Endodermal cell (in vitro differentiated cells): ENCODE results near the gene CLIC1. TPM values are rescaled to one million over a fixed set of nuclear protein-coding genes. Genes with fewer than 3 reads are reported as not detected.
A peak's percentile ranks its signal among the peaks of the same experiment; 100 is the strongest.

Experiments
- DNase-seq: peaks from one replicate; pipeline ENCODE4 v3.0.0-alpha.2; 2017
- H3K27ac ChIP-seq: 2 replicates; pipeline ENCODE4 v1.5.1; 2013; ENCODE audit warnings: mild to moderate bottlenecking, low read depth, low read length, moderate library complexity
- H3K27me3 ChIP-seq: 2 replicates; pipeline ENCODE4 v1.6.1; 2013; ENCODE audit warnings: mild to moderate bottlenecking, low read length, moderate library complexity; ENCODE audit not compliant: insufficient read depth, control insufficient read depth, poor library complexity, severe bottlenecking
- H3K36me3 ChIP-seq: 2 replicates; pipeline ENCODE4 v1.7.0; 2013; ENCODE audit warnings: mild to moderate bottlenecking, low read length, moderate library complexity; ENCODE audit not compliant: control insufficient read depth, insufficient read depth
- H3K4me1 ChIP-seq: one replicate; pipeline ENCODE4 v1.7.0; 2013; ENCODE audit warnings: low read length; ENCODE audit not compliant: control insufficient read depth, insufficient read depth
- H3K4me3 ChIP-seq: 2 replicates; pipeline ENCODE4 v1.5.1; 2013; ENCODE audit warnings: mild to moderate bottlenecking, low read length, moderate library complexity
- H3K9ac ChIP-seq: 2 replicates; pipeline ENCODE4 v1.6.1; 2013; ENCODE audit warnings: mild to moderate bottlenecking, low read length, moderate library complexity; ENCODE audit not compliant: poor library complexity, severe bottlenecking; ENCODE audit errors: extremely low read depth
- H3K9me3 ChIP-seq: 2 replicates; pipeline ENCODE4 v1.6.1; 2013; ENCODE audit warnings: mild to moderate bottlenecking, low read length, moderate library complexity; ENCODE audit not compliant: control insufficient read depth
- H3K27ac Mint-ChIP-seq: 2 replicates; pipeline ENCODE4 v1.8.0; 2020; ENCODE audit warnings: mixed read lengths
- H3K27me3 Mint-ChIP-seq: 2 replicates; pipeline ENCODE4 v1.8.0; 2021; ENCODE audit warnings: mild to moderate bottlenecking, mixed read lengths; ENCODE audit not compliant: insufficient read depth
- H3K36me3 Mint-ChIP-seq: 2 replicates; pipeline ENCODE4 v1.8.0; 2020; ENCODE audit warnings: low read depth, mixed read lengths
- H3K4me1 Mint-ChIP-seq: 2 replicates; pipeline ENCODE4 v1.8.0; 2020; ENCODE audit warnings: mixed read lengths
- H3K4me3 Mint-ChIP-seq: 2 replicates; pipeline ENCODE4 v1.8.0; 2020; ENCODE audit warnings: mild to moderate bottlenecking, moderate library complexity, mixed read lengths
- H3K9me3 Mint-ChIP-seq: 2 replicates; pipeline ENCODE4 v1.8.0; 2020; ENCODE audit warnings: mild to moderate bottlenecking, mixed read lengths
- CTCF ChIP-seq: fragments of 200-600 bp; sonication (generic); conservative IDR thresholded peaks from 2 replicates; pipeline ENCODE4 v1.5.0; 2021; ENCODE audit warnings: antibody characterized with exemption, mild to moderate bottlenecking
- WGBS, 2 experiments: methylation state at CpG; one replicate each; pipeline versions ENCODE4 v1.1.5 to v1.1.7; 2013; ENCODE audit warnings: missing lambda C conversion rate in 2 of 2, mixed read lengths in 1 of 2; ENCODE audit not compliant: insufficient coverage in 1 of 2, insufficient read length in 1 of 2; 5-methylcytosine and 5-hydroxymethylcytosine counted together
- total RNA-seq, 2 donors: library from RNA; stranded (reverse); fragmentation: NEBNext Ultra II Directional in 1 of 2; extraction: Animal tissue kit (Norgen Biotek cat#: 25700) in 1 of 2; gene quantifications; 2 replicates in 1 of 2; 3 replicates in 1 of 2; pipeline ENCODE4 v1.2.1, GENCODE V29; 2021

The CLIC1 gene
- total RNA-seq, 2 donors from 2014 or later = 289 to 380 TPM

GRCh38 chr6:31723980-31724691 lies 12.2 kb downstream of the CLIC1 start:
- Histone ChIP-seq H3K4me3 (no peak overlapping the region), H3K4me1 (no peaks in the 10 kb centered on the region), H3K27me3 (no peaks in the 10 kb centered on the region), H3K27ac (no peak overlapping the region), H3K9me3 (no peaks in the 10 kb centered on the region), H3K36me3 (peaks cover 35% of the 10 kb centered on the region), H3K9ac (no peak overlapping the region)
- Mint-ChIP-seq H3K4me1 (no peaks in the 10 kb centered on the region), H3K9me3 (no peaks in the 10 kb centered on the region), H3K36me3 (peaks cover 34% of the 10 kb centered on the region), H3K27me3 (no peaks in the 10 kb centered on the region), H3K4me3 (no peak overlapping the region), H3K27ac (no peak overlapping the region)
- WGBS, 2 experiments = 95 to 96% methylated on average over 14 to 25 of the region's 25 CpGs
- no peak for DNase-seq
- TF ChIP-seq CTCF = no peak

- Histone ChIP-seq H3K27me3 (no peaks in the 10 kb centered on the region), H3K4me3 (no peak within 1 kb of the TSS), H3K4me1 (no peaks in the 10 kb centered on the region), H3K36me3 (peaks cover 29% of the 10 kb centered on the region), H3K9ac (no peak within 1 kb of the TSS), H3K9me3 (no peaks in the 10 kb centered on the region), H3K27ac (no peak within 1 kb of the TSS)
- Mint-ChIP-seq H3K4me1 (peaks cover 5% of the 10 kb centered on the region), H3K4me3 (no peak within 1 kb of the TSS), H3K27me3 (no peaks in the 10 kb centered on the region), H3K36me3 (peaks cover 27% of the 10 kb centered on the region), H3K27ac (no peak within 1 kb of the TSS), H3K9me3 (no peaks in the 10 kb centered on the region)
- 93 to 95% methylated on average over 31 to 46 of the region's 46 CpGs for WGBS, 2 experiments
- no peak for TF ChIP-seq CTCF
- DNase-seq = peak; percentile 52
These were observed 12.9 kb downstream of the CLIC1 start, which contains the start of gene MPIG6B for GRCh38 chr6:31723245-31723979. TSS of gene MPIG6B (plus strand) at chr6:31723373. CDS start at chr6:31723384, 11 bp downstream.

- peaks cover 17% of the 10 kb centered on the region for H3K36me3 Mint-ChIP-seq
- no peaks in the 10 kb centered on the region for H3K9me3 Mint-ChIP-seq
- no peaks in the 10 kb centered on the region for H3K27me3 Mint-ChIP-seq
- no peak overlapping the region for H3K9ac ChIP-seq
- H3K27me3 ChIP-seq = no peaks in the 10 kb centered on the region
- no peak overlapping the region for H3K4me3 ChIP-seq
- H3K9me3 ChIP-seq = no peaks in the 10 kb centered on the region
- no peak for DNase-seq
- peaks cover 17% of the 10 kb centered on the region for H3K36me3 ChIP-seq
- no peak overlapping the region for H3K27ac ChIP-seq
- H3K27ac Mint-ChIP-seq = no peak overlapping the region
- TF ChIP-seq CTCF = no peak
- H3K4me1 Mint-ChIP-seq = peaks cover 15% of the 10 kb centered on the region
- no peak overlapping the region for H3K4me3 Mint-ChIP-seq
- WGBS, 2 experiments = 87 to 100% methylated on average over 1 to 3 of the region's 3 CpGs
- H3K4me1 ChIP-seq = no peaks in the 10 kb centered on the region
These were observed 14.2 kb downstream of the CLIC1 start for GRCh38 chr6:31722173-31722572.
